ENCODE measurements around the gene FHL1.
"Not testable (repeated sequence)": the region's sequence is repeated elsewhere in the genome, so short reads cannot be mapped to it uniquely, and the experiment has no call there.

The FHL1 gene

GRCh38 chrX:136147315-136147901, at the start of gene FHL1:
TSS of gene FHL1 (plus strand) at chrX:136147533.
- DNase-seq: peak; percentile 14

GRCh38 chrX:136097871-136098805, 49.2 kb upstream of the FHL1 start:
- no peak for DNase-seq

DNA sequence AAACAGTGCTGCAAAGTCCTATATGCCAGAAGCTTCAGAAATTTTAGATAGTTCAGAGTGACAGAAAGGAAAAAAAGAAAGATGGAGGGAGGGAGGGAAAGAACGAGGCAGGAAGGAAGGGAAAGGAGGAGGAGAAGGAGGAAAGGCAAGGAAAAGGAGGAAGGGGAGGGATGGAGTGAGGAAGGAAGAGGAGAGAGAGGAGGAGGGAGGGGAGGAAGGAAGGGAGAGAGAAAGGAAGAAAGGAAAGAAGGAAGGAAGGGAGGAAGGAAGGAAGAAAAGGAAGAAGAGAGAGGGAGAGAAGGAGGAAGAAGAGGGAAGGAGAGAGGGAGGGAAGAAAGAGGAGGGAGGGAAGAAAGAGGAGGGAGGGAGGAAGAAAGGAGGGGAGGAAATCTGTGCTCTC, 42.4 kb upstream of the FHL1 start:
- DNase-seq: no peak

DNA sequence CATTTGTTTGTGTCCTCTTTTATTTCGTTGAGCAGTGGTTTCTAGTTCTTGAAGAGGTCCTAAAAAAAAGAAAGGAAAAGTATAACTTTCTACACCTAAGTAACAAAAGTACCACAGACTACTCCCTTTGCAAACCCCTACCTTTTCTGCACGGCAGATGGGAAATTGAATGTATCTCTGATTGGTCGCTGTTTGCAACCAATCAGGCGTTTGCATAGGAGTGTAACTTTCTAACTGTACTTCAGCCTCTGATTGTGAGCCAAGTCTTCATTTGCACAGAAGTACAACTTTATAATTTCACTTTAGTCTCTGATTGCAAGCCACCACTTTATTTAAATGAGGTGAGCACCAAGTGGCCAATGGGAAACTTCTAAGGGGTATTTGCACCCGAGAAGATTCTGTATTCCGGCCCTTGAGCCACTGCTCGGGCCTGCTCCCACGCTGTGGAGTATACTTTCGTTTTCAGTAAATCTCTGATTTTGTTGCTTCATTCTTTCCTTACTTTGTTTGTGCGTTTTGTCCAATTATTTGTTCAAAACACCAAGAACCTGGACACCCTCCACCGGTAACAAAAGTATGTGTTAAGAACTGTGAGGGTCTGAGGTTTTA, 40.3 kb upstream of the FHL1 start:
- DNase-seq: no peak

GRCh38 chrX:136108905-136109304, 38.4 kb upstream of the FHL1 start:
- not testable (repeated sequence) for DNase-seq

GRCh38 chrX:136112286-136112685, 35.0 kb upstream of the FHL1 start:
- DNase-seq: no peak

DNA sequence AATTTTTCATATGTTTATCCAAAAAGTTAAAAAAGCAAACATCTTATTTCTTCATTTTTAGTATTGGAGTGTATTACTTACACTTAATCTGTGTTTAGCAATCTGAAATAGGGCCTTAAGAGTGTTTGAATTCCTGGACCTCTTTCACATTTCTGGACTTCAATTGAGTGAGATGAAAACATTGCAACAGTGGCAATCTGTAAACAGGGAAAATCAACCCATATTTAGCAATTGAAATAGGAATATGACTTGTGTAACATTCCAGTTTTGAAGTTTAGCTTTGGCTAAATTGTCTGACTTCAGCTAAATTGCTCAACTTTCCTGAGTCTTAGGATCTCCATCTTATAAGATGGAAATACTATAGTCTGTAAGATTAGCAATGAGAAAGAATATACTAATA, 34.6 kb upstream of the FHL1 start:
- no peak for DNase-seq

DNA sequence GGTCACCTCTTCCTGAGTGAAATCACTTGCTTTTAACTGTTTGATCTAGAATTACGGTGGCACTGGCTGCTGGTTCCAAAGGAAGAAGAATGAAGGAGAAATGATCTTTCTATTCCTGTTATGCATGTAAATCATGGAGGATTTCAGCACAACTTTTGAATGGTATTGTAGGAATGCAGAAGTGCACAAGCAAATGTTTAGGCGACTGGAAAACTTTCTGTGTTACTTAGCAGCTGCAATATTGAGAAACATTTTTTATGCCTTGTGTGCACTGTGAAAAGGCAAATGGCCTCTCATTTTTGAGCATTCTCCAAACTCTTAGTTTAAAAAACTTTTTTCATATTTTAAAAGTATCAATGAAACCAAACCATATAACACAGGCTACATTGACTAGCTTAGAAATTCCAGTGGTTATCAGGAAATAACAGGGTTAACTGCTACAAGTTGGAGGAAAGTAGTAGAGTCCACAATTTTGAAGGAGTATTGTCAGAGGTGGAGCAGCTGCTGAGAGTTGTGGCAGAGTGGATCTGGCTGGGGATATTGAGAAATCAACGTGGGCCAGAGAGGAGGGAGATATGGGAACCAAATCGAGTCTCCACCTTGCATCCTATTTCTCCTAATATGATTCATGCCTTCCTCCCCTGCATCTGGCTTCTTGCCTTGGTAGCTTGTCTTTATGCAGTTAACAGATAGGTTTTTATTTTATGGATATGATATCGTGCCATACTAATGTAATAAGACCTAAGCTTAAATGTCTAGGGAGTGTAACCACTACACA, 32.0 kb upstream of the FHL1 start:
- DNase-seq: no peak

GRCh38 chrX:136115904-136116297, 31.4 kb upstream of the FHL1 start:
- DNase-seq: no peak

- DNase-seq: no peak
Measured at GRCh38 chrX:136121788-136122187, 25.5 kb upstream of the FHL1 start.

DNA sequence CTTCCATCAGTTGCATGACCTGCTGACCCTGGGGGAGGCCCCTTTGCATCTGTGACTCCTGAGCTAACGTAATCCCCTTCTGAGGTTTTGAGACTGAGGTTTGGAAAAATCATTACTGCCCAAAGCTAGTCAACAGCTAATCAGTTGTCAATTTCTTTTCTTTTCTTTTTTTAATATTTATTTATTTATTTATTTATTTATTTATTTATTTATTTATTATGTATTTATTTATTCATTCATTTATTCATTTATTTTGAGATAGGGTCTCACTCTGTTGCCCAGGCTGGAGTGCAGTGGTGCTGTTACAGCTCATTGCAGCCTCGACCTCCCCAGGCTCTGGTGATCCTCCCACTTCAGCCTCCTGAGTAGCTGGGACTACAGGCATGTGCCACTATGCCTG, 25.1 kb upstream of the FHL1 start:
- DNase-seq: no peak

GRCh38 chrX:136125106-136125505, 22.2 kb upstream of the FHL1 start:
- DNase-seq: no peak

DNA sequence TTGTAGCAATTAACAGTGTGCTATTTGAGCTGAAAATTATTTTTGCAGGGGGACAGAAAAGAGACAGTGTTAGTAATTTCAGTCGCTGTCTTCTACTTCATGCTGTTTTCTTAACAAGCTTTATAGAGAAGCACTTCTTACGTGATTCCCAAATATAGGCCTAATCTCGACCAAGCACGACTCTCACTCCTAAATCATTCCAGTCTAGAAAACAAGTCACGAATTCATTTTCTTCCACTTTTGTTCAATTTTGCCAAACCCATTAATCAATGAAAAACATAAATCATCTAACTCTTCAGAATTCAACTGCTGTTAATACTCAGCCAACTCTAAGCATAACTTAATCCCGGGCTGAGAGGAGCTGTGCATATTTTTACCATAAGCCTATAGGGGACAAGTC, 21.0 kb upstream of the FHL1 start:
- no peak for DNase-seq

- no peak for DNase-seq
Measured at GRCh38 chrX:136126872-136127406, 20.4 kb upstream of the FHL1 start.

DNA sequence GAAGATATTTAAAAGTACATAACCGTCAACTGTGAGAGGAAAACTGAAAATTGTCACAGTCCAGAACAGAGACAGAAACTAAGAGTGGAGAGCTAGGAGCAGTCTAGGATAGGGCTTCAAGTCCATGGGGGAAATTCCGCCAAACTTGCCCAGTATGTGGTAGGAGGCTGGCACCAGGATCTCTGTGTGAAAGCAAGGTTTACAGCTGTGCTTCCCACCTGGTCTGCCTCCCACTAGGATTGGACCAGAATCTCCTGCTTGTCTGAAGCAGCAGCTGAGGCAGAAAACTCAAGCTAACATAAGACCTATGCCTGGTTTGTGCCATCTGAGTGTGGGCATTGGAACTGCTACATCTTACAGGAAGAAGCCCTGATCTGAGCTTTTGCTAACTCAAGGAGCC, 18.6 kb upstream of the FHL1 start:
- no peak for DNase-seq

- no peak for DNase-seq
Measured at GRCh38 chrX:136130931-136131833, 16.2 kb upstream of the FHL1 start.

DNA sequence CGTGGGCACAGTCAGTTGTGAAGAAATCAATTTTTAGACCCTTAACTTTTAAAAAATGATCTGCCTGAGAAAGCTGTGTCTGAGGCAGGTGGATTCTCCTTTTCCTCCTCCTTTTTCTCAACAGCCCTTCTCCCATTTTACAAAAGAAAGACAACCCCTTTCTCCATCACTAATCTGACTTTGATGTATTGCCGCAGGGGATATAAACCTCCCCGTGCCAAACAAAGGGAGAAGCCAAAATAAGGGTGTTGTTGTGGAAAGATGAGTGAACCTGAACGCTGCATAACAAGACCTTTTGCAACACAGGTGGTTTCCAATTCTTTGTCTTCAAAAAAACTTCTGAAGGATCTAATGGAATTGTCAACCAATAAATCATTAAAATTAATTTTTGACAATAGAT, 8.4 kb upstream of the FHL1 start:
- no peak for DNase-seq

GRCh38 chrX:136141569-136141968, 5.8 kb upstream of the FHL1 start:
- no peak for DNase-seq

GRCh38 chrX:136142592-136142991, 4.7 kb upstream of the FHL1 start:
- DNase-seq: no peak

DNA sequence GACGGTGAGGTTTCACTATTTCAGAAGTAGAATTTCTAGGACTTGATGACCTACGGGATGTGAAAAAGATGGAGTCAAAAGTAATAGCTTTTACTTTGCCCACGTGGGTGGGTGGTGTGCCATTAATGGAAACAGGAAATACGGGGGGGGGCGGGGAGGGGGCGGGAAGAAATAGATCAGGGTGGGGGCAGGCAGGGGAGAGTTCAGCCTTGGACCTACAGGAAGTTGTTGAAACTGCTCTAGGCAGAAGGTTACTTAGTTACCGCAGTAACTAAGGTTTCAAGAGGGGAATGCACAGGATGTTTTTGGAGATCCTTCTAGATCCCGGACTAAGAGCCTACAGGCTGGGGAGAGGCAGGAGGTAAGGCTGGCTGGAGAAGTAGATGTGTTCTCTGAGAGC, 3.6 kb upstream of the FHL1 start:
- no peak for DNase-seq

GRCh38 chrX:136146614-136147314, 569 bp upstream of the FHL1 start:
- no peak for DNase-seq

Data from NCI-H1694 treated with DMSO at 0.1 percent for 48 hours (cell line).